Stimulated activated CD4-positive, alpha-beta T cell treated with anti-CD3 and anti-CD28 coated beads, Interleukin-4, amount 100 ng/mL, for 1 hour (primary cell): ENCODE results near the gene P2RY2.
"Not testable (repeated sequence)": the region's sequence is repeated elsewhere in the genome, so short reads cannot be mapped to it uniquely, and the experiment has no call there.

Source experiments
- DNase-seq: peaks from one replicate; pipeline ENCODE4 v3.0.0-alpha.2; 2020

Gene P2RY2

DNA sequence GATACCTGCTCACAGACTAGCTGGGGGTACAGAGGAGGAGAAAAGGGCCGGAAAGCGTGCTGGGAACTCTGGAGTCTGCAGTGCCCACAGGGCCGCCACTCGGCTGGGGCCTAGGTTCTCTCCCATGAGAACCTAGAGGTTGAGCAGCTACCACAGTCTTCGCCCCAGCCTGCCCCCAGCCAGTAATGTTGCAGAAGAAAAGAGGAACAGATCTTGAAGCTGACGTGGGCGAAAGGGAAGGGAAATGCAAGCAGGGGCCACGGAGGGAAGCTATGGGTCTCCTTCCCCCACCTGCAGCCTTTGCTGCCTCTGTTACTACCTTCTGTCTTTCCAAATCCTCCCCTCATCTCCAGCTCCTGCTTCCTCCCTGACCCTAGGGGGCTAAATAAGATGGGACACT, 28.8 kb upstream of the P2RY2 start:
- no peak for DNase-seq

DNA sequence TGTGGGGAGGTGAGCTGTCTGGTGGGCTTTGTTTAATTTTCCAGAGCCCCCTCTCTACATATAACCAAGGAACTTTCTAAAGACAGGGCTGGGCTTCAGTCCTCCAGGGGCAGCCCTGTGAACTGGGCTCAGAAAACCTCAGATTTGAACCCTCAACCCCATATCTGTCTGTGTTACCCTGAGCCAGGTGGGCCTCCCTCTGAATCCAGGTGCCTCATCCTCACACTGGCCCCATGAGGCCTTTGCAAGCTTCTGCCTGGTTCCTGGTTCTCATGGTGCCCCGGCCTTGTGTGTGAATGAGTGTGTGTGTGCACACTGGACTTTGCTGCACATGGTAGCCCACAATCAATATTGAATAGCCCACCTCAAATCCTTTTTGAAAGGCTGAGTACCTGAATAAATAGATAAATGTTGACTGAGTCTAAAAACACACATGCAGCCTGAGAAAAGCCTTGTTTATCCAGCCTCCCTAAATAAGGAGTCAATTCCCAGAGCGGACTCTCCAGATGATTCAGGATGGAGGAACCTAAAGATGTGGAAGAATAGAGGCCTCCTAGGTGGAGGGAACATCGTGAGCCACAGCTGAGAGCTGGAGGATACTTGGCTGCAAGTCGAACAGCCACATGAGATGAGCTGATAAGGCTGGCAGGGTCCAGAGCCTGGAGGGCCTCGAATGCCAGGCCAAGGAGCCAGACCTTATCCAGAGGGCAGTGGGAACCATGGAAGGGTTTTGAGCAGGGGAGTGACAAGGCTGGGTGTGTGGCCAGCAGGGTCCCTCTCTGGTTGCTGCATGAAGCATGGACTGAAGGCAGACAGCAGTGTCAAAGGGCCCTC, 28.1 kb upstream of the P2RY2 start:
- DNase-seq = no peak

DNA sequence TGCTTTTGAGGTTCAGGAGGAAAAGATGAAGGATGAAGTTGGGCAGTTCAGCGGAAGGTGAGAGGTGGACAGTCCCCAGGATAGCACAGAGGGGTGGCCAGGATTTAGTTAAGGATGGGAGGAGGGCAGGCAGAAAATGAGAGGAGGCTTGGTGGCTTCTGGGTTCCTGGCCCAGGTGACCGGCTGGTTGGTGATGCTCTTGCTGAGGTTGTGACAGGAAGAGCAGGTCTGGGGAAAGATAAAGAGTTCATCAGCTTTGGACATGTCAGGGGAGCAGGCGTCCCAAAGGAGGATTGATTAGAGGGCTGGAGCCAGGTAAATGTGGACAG, 27.6 kb upstream of the P2RY2 start:
- DNase-seq = no peak

DNA sequence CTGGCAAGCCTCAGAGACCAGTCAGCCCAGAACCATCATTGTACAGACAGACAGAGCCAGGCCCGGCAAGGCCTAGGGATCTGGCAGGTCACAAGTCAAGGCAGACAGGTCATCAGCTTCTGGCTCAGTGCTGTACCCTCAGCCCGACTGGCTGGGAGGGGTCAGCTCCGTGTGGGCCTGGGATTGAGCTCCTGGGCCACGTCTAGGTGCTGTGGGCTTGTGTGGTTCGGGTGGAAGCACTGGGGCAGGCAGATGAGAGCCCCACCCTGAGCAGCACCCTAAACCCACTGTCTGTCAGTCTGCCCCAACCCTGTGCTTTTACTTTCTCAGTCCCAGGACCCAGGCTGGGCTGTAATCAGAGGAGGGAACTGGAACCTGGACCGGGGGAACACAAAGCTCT, 26.9 kb upstream of the P2RY2 start:
- DNase-seq = no peak

DNA sequence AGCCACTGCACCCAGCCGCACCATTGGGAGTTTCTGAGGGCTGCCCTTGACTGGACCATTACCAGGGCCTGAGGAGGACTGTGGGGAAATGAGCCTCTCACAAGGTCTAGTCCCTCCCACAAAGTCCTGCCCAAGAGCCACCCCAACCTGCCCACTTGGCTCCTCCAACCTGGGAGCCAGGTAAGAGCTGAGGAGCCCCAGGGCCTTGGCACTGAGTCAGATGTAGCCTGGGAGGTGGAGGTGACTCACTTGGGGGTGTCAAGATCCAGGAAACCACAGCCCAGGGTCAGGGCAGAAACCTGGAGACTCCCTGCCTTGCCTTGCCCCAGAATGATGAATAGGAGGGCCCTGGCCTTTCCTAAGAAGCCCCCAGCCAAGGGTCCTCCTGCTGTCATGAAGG, 25.8 kb upstream of the P2RY2 start:
- DNase-seq = no peak

DNA sequence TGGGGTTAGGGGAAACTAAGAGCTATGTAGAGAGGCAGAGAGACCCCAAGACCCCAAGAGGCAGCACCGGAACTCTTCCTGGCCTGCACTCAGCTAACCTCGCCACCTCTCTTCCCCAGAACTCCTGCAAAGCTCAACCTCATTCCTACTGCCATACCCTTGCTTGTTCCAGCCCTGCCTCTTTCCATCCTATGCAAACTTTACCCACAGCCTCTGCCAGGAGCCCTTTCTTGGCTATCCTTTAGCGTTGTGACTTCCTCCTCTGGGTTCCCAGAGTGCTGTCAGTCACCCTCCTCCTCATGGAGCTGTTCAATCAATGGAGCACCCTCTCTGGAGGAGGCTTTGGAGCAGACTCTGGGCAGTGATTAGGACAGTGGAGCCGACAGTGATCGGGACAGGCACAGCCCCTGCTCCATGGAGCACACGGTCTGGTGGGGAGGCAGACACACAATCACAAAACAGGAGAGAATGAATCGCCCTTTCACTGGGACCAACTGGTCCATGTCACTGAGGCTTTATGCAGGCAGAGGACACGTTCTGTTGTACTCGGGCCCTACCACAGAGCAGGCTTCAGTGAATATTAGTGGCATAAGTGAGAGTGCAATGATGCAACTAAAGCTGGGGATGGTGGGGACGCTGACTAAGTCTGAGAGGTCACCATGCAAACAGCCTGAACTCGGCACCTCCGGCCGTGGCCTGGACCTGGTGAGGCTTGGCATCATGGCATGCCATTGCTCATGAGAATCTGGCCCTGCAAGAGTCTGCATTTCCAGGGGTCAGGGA, 24.6 kb upstream of the P2RY2 start:
- DNase-seq = no peak

DNA sequence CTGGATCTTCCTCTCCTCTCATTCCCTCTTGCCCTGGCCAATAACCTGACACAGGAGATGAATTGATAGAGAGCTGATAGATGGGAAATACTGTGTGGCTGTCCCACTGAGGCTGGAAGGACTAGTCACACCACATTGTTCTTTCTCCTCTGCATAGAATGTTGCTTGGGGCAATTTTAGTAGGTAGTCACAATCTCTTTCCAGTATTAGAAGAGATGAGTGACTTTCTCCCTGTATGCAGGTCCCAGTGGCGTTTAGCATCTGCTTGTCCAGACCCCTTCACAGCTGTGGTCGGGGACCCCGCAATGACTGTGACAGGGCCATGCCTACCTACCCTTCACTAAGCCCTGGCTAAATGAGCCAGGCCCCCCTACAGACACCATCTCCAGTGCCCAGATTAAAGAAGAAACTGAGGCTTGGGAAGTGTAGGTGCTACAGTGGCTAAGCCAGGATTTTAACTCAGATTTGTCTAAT, 24.0 kb upstream of the P2RY2 start:
- DNase-seq = no peak

DNA sequence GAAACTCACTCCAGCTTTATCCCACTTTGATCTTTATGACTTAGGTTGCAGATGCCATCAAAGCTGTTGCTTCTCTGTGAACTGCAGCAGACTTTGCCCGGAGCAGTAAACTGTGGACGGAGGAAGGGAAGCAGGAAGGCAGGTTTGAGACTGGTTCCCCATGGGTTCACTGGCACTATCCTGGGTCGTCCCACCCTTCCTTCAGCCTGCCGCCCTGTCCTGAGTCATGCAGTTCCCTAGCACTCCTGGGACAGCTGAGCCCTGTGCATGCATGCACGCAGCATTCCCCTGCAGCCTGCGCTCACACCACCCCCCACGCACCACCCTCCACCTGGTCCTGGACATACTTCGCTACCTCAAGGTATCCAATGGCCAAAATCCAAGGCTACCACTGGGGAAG, 23.5 kb upstream of the P2RY2 start:
- no peak for DNase-seq

DNA sequence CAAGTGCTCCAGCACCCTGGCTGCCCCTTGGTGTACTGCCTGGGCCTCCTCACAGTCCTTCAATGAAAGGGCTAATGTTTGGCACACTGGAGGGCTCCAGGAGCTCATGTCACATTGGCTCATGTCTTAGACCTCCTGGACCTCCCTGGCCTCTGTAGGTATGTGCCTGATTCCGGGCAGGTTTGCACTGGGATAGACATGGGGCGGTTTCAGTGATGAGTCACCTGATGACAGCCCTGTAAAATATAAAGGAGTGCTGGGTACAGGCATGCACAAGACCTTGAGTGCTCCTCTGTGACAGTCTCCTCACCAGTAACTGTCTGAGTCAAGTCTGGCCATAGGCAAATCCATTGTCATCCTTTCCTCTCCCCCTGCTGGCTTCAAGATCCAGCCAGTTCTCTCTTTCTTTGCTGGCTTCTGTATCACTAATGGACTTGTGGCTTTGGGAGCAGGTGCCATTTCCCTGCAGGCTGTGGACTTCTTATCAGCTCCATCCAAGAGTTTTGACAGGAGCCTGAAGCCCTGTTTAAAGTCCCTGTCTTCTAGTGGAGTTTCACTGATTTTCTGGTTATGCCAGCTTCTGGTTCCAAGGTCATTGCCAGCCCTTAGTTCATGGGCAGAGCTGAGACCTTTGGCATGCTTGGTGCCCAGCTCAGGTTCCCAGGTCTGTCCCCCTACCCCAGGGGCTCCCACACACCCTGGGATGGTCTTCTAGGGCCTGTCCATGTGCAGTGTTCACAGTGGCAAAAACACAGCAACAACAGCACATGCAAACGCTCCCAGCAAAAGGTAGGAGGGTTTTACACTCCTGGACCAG, 22.7 kb upstream of the P2RY2 start:
- DNase-seq = no peak

DNA sequence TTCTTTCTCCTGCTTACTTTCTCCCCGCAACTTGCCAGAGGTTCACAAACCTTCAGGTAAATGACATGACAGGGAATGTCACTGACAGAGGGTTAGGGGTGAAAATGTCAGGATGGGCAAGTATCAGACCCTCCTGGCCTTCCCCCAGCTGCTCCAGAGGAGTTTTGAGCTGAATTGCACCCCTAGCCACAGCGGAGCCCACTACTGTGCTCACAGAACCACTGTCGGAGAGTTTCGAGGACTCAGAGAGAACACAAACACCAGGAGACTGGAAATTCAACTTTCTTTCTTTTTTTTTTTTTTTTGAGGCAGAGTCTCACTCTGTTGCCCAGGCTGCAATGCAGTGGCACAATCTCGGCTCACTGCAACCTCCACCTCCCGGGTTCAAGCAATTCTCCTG, 21.5 kb upstream of the P2RY2 start:
- DNase-seq = no peak

DNA sequence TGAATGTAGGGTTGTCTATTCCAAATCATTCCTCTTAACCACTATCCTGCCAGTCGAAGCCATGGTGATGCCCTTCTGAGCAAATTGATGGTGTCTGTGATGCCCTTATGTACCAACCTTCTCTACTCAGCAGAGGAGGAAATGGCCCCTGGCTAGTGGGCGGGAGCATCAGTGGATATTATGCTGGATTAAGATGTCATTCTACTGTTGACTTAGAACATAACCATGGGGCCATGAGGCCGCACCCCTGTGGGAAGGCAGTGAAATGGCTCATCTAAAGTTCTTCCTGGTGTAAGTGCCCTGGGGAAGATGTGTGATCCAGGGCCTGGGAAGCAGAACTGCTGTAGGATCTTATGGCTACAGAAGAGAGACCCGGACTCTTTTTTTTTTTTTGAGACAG, 20.7 kb upstream of the P2RY2 start:
- no peak for DNase-seq

DNA sequence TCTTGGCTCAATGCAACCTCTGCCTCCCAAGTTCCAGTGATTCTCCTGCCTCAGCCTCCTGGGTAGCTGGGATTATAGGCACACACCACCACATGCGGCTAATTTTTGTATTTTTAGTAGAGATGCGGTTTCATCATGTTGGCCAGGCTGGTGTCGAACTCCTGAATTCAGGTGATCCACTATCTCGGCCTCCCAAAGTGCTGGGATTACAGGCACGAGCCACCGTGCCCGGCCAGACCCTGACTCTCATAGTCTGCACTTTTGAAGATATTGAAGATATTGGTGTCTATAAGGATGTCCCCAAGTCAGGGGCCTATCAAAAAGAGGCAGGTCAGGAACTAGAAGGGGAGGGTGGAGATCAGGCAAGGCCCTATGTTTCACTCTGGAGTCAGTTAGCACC, 20.3 kb upstream of the P2RY2 start:
- not testable (repeated sequence) for DNase-seq

DNA sequence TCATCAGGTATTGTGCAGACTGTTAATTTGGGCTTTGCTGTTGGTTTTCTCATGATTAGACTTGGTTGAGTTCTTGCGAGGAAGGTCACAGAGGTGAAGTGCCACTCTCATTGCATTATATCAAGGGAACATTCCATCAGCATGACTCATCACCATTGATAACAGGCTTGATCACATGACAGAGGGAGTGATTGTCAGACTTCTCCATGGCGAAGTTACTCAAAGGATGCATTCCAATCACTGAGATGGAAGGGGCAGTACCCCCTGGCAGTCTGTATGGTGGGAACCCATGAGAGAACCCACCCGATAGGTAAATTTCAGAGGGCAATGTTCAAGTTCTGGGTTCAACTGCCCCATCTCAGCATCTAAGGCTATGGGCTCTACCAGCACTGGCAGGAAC, 19.4 kb upstream of the P2RY2 start:
- no peak for DNase-seq

DNA sequence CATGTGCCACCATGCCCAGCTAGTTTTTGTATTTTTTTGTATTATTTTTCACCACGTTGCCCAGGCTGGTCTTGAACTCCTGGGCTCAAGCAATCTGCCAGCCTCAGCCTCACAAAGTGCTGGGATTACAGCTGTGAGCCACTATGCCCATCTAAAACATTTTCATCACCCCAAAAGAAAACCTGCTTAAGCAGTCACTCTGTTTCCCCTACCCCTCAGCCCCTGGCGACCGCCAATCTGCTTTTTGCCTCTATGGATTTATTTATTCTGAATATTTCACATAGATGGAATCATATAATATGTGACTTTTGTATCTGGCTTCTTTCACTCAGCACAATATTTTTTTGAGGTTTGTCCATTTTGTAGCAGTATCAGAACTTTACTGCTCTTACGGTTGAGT, 18.6 kb upstream of the P2RY2 start:
- DNase-seq = no peak

DNA sequence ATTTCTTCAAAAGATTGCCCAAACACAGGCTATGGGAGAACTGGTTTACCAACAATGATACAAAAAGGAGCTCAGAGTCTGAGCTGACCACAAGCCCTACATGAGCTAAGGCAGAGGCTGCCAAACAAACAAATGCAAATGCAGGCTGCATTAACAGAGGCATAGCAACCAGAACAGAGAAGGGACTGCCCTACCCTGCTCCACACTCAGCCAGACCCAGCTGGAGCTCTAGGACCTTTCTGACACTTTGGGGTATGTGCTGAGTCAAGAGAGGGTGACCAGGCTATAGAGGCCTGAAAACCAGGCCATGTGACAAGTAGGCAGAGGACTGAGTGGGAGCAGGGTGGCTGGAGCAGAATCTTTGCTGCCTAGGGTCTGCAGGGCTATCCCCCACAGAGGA, 17.8 kb upstream of the P2RY2 start:
- no peak for DNase-seq

DNA sequence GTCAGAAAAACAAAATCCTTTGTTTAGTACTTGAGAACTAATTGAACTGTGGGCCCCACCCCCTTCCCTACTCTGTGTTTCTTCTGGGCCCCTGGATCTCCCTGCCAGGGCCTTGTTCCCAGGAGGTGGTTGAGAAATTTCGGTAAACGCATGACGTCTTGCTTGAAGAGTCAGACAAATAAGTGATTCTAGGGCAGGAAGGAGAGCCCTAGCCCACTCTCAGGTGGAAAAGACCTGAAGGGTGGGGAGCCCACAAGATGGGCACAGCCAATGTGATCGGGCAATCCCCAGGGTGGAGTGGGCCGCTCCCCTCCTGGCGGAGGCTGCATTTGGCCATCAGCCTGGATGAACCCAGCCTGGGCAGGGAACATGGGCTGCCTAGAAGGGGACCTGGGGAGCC, 16.8 kb upstream of the P2RY2 start:
- DNase-seq = no peak

DNA sequence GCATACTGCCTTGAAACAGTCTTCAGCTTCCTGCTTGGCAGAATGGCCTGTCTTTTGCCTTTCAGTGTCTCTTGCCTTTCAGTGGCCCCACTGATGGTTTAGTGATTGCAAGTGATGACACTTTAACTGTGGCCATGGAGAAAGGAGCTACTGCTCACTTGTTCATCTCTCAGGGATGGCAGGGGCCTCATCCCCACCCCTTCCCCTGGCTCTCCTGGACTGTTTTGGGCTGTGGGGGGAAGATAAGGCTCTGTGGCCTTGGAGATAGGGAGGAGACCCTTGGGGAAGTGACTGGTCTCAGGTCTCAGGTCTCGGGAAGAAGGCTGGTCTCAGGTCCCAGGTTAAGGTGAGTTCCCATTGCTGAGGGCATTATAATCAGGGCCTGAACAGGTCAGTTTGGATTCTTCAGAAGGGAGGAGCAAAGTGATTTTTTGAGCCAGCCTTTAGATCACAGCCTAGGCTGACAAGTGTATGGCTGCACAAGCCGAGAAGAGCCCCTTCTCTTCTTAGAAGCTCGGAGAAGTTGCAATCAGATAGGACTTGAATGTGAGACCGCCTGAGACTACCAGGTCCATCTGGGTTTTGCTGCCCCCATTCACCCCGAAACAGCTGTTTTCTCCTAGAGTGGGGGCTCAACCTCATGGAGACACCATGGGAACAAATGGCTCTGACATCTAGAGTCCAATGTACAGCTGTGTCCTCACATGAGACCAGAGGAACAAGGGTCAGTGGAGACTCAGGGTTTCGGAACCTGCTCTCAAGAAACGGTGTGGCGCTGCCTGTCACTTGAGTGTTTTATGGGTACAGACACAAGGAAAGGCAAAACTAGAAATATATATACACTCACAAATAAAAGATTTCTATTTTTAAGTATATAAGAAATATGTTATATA, 15.9 kb upstream of the P2RY2 start:
- no peak for DNase-seq

DNA sequence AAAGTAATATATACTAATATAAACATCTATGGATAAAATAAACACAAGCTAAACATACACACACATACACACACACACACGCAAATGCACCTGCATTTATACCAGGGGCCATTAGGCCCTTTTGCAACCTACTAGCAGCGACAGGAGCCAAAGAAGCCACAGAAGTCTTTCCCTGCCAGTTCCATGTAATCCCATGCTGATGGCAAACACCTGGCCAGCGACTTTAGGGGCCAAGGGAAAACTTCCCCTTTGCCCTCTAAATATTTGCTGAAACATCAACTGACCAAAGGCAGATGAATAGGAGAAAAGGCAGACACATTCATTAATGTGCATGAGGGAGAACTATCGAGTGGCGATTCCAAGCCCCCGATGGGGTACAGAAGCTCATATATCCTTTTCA, 14.8 kb upstream of the P2RY2 start:
- DNase-seq = no peak

DNA sequence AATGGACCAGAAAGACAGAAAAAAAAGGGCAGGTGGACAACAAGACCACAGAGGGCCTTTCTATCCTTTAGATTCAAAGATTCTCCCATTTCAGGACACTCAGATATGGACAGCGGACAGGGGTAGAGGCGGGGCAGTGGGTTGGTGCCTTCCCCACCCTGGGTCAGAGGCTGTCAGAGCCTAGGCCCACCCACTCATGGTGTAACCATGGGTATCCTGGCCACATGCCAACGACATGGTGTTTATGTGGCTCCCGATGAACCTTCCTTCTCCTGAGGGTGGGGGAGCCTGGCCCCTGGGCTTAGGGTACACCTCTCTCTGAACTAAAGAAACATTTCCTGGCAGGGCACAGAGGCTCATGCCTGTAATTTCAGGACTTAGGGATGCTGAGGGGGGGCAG, 14.3 kb upstream of the P2RY2 start:
- DNase-seq = no peak

DNA sequence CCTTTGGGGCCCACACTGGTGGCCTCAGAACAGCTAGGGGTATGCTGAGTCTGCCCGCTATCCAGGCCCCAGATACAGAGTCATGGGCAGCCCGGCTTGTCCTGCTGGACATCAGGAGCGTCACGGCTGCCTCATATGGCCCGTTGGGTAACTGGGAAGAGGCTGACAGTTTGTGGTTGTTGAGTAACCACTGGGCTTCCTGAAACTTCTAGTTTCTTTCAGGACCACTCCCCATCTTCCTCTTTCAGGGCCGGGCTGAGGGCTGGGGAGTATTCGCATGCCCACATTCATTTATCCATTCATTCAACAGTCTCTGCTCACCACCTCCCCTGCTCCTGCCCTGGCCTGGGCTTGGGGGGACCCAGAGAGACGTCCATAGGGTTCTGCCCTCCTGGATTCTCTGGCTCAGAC, 13.4 kb upstream of the P2RY2 start:
- no peak for DNase-seq

DNA sequence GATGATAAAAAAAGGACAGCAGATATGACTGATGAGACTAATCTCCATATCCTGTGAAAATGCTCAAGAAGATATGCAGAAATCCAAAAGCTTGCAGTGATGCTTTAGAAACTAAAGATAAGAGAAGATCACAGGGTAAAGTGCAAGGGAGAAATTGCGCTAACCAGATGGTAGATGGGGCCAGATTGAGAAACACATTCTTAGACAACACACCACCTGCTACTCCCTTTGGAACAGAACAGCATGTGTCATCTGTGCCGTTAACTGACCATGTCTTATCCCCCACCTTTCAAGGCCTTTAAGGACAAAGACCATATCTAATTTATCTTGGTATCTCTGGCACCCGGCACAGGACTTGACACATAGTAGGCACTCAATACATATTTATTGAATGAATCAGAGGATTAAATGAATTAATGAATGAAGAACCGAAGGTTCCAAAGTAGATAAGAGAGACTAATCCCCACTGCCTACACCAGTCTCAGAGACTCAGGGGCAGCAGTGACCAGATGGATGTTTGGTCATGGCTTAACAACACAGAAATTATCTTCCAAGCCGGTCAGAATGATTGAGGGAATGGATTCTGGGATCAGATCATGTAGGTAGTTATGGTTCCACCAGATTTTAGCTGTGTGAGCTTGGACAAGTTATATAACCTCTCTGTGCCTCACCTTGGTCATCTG, 12.3 kb upstream of the P2RY2 start:
- no peak for DNase-seq

DNA sequence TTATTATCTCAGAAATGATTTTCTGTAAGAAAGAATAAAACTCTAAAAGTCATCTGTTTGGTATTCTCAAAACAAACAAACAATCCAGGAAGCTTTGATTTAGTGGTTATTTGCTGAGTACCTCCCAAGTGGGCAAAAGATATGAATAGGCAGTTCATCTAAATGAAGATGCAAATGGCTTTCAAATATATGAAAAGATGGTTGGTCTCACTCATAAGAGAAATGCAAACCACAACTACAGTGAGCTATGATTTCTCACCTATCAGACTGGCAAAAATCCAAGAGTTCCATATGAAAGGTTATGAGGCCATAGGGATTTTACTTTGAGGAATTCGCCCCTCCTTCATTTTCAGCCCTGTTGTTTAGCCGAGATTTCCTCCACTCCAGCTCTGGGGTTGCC, 11.3 kb upstream of the P2RY2 start:
- DNase-seq = no peak
